Measurements from ENCODE around the gene BTG4.

The BTG4 gene

GRCh38 chr11:111456859-111457730 lies 55.1 kb downstream of the BTG4 start:
- Histone ChIP-seq H3K27me3 (peaks cover 25% of the 10 kb centered on the region), H3K36me3 (no peaks in the 10 kb centered on the region), H3K9me3 (no peaks in the 10 kb centered on the region), H3K27ac (no peak overlapping the region), H3K4me1 (ENCODE audit: control insufficient read depth in 1 of 2, insufficient read depth in 1 of 2, low read depth in 1 of 2, low read length in 1 of 2) (no peaks in the 10 kb centered on the region), H3K4me3 (ENCODE audit: low read depth in 1 of 2, low read length in 1 of 2) (no peak overlapping the region)
- no peak for TF ChIP-seq CTCF (IDR thresholded peaks at IDR 0.05)

GRCh38 chr11:111456086-111456858 lies 55.9 kb downstream of the BTG4 start:
- Histone ChIP-seq H3K36me3 (no peaks in the 10 kb centered on the region), H3K27me3 (peaks cover 20% of the 10 kb centered on the region), H3K4me1 (ENCODE audit: control insufficient read depth in 1 of 2, insufficient read depth in 1 of 2, low read depth in 1 of 2, low read length in 1 of 2) (no peaks in the 10 kb centered on the region), H3K27ac (no peak overlapping the region), H3K4me3 (ENCODE audit: low read depth in 1 of 2, low read length in 1 of 2) (no peak overlapping the region), H3K9me3 (no peaks in the 10 kb centered on the region)
- TF ChIP-seq CTCF (IDR thresholded peaks at IDR 0.05), result no peak

- TF ChIP-seq CTCF (IDR thresholded peaks at IDR 0.05), result no peak
- no peak overlapping the region for H3K4me3 ChIP-seq (ENCODE audit: low read depth in 1 of 2, low read length in 1 of 2)
- no peak overlapping the region for H3K27ac ChIP-seq
- no peaks in the 10 kb centered on the region for H3K9me3 ChIP-seq
- no peaks in the 10 kb centered on the region for H3K4me1 ChIP-seq (ENCODE audit: control insufficient read depth in 1 of 2, insufficient read depth in 1 of 2, low read depth in 1 of 2, low read length in 1 of 2)
- H3K27me3 ChIP-seq, result peaks cover 12% of the 10 kb centered on the region
- H3K36me3 ChIP-seq, result no peaks in the 10 kb centered on the region
Observed at GRCh38 chr11:111455291-111456085, 56.7 kb downstream of the BTG4 start.

GRCh38 chr11:111454561-111455192 lies 57.5 kb downstream of the BTG4 start:
- no peaks in the 10 kb centered on the region for H3K9me3 ChIP-seq

More at GRCh38 chr11:111454561-111455192, 57.5 kb downstream of the BTG4 start:
- H3K27me3 ChIP-seq, result peaks cover 4% of the 10 kb centered on the region
- H3K27ac ChIP-seq, result no peak overlapping the region
- no peak for TF ChIP-seq CTCF (IDR thresholded peaks at IDR 0.05)
- H3K4me3 ChIP-seq (ENCODE audit: low read depth in 1 of 2, low read length in 1 of 2), result no peak overlapping the region
- no peaks in the 10 kb centered on the region for H3K36me3 ChIP-seq
- no peaks in the 10 kb centered on the region for H3K4me1 ChIP-seq (ENCODE audit: control insufficient read depth in 1 of 2, insufficient read depth in 1 of 2, low read depth in 1 of 2, low read length in 1 of 2)

All from neutrophil (primary cell).